Vagina (tissue), 2 donors: ENCODE data around the gene PIK3CB. TPM values are rescaled to one million over a fixed set of nuclear protein-coding genes. Genes with fewer than 3 reads are reported as not detected.
"Not testable (repeated sequence)": the region's sequence is repeated elsewhere in the genome, so short reads cannot be mapped to it uniquely, and the experiment has no call there.

Experiments
- DNase-seq, 2 donors: peaks; one replicate each; pipeline ENCODE4 v3.0.0-alpha.2; 2017; ENCODE audit errors: extremely low spot score in 2 of 2
- H3K27ac ChIP-seq: fragments of 200-600 bp; sonication (generic); one replicate; pipeline ENCODE4 v1.5.1; 2019
- H3K27me3 ChIP-seq: fragments of 200-600 bp; sonication (generic); one replicate; pipeline ENCODE4 v1.5.1; 2019
- H3K36me3 ChIP-seq, 2 donors: fragments of 200-600 bp; sonication (generic); one replicate each; pipeline ENCODE4 v1.5.1; 2017 to 2019
- H3K4me1 ChIP-seq: fragments of 200-600 bp; sonication (generic); one replicate; pipeline ENCODE4 v1.5.1; 2019
- H3K4me3 ChIP-seq, 2 donors: fragments of 200-600 bp; sonication (generic); 1 replicate in 1 of 2; 2 replicates in 1 of 2; pipeline ENCODE4 v1.5.1; 2016 to 2019
- H3K9me3 ChIP-seq: fragments of 200-600 bp; sonication (generic); one replicate; pipeline ENCODE4 v1.5.1; 2019
- POLR2A ChIP-seq, 2 donors: fragments of 450-650 bp; IDR thresholded peaks; one replicate each; pipeline ENCODE4 v1.6.1; 2017; ENCODE audit warnings: antibody characterized with exemption in 2 of 2, mild to moderate bottlenecking in 2 of 2, moderate library complexity in 2 of 2
- POLR2AphosphoS5 ChIP-seq, 2 donors: sonication (generic); formaldehyde crosslinking; IDR thresholded peaks; one replicate each; pipeline ENCODE4 v1.9.0; 2017; ENCODE audit warnings: antibody characterized with exemption in 2 of 2, mild to moderate bottlenecking in 2 of 2, low read depth in 1 of 2; ENCODE audit not compliant: insufficient read depth in 1 of 2
- intact Hi-C: fragments of 100-400 bp; cut with DNase I; formaldehyde crosslinking; loops from one replicate; pipeline ENCODE4 v1.15.1; 2023
- total RNA-seq: library from RNA; depleted of rRNA; stranded (reverse); fragments of >200 nt; gene quantifications from one replicate; pipeline ENCODE4 v1.2.3, GENCODE V29; 2016
- TF ChIP-seq, protein P1 (sequence below), 3 experiments: fragments of 450-650 bp in 2 of 3; fragments of 200-600 bp in 1 of 3; sonication (generic) in 1 of 3; IDR thresholded peaks; one replicate each; pipeline ENCODE4 v1.5.1; 2017 to 2019; ENCODE audit warnings: antibody characterized with exemption in 3 of 3, mild to moderate bottlenecking in 2 of 3, moderate library complexity in 2 of 3

Gene PIK3CB
- total RNA-seq, 1 donor from 2014 or later, result 31.9 TPM

DNA sequence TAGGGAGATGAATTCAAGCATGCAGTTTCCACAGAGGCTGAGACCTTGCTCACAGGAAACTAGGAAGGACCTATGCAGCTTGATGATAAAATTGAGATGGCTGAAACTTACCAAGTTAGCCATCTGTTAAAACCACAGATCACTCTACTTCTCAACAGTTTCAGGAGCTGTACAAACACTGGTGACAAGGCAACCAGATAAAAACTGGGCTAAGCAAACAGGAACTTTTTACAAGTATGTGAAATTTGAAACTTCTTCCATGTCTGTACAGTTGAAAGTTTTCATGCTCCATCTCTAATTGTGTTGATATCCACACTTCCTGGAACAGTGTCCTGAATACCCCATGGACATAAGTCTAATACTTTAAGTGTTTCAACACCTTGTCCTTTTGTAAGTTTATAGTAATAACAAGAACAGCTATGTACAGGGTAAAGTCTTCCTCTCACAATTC lies 147.9 kb downstream of the PIK3CB start:
- no peak overlapping the region for H3K27ac ChIP-seq
- TF ChIP-seq, protein P1, sequence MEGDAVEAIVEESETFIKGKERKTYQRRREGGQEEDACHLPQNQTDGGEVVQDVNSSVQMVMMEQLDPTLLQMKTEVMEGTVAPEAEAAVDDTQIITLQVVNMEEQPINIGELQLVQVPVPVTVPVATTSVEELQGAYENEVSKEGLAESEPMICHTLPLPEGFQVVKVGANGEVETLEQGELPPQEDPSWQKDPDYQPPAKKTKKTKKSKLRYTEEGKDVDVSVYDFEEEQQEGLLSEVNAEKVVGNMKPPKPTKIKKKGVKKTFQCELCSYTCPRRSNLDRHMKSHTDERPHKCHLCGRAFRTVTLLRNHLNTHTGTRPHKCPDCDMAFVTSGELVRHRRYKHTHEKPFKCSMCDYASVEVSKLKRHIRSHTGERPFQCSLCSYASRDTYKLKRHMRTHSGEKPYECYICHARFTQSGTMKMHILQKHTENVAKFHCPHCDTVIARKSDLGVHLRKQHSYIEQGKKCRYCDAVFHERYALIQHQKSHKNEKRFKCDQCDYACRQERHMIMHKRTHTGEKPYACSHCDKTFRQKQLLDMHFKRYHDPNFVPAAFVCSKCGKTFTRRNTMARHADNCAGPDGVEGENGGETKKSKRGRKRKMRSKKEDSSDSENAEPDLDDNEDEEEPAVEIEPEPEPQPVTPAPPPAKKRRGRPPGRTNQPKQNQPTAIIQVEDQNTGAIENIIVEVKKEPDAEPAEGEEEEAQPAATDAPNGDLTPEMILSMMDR (IDR thresholded peaks at IDR 0.05), result no peak
- no peak for TF ChIP-seq POLR2AphosphoS5 (IDR thresholded peaks at IDR 0.05; ENCODE audit: insufficient read depth in 1 of 2, low read depth in 1 of 2)
- TF ChIP-seq POLR2A (IDR thresholded peaks at IDR 0.05), result no peak
- H3K4me3 ChIP-seq, result no peak overlapping the region
- H3K27me3 ChIP-seq, result no peaks in the 10 kb centered on the region
- intact Hi-C loops, result no loop called here
- DNase-seq, result no peak
- no peaks in the 10 kb centered on the region for H3K4me1 ChIP-seq
- peaks cover 0 to 9% of the 10 kb centered on the region in 2 donors for H3K36me3 ChIP-seq
- H3K9me3 ChIP-seq, result no peaks in the 10 kb centered on the region

DNA sequence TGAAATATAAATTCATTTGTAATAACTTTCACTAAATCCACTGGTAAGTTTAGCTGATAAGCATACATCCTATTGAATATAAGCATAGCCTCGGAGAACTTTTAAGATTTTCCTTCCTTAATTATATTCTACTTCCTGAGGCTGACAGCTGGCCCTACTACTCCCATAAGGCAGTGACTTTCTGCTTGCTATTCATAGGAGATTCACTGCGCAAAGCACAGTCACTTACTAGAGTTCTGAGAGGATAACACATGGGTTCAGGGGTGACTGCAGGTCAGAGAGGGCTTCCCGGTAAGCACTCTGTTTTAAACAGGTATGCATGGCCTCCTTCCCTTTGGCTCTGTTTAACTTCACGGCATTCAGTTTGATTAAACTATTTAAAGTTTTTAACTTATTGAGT lies 150.3 kb downstream of the PIK3CB start:
- intact Hi-C loops, result no loop called here
- TF ChIP-seq, protein P1 (IDR thresholded peaks at IDR 0.05), result no peak
- TF ChIP-seq POLR2AphosphoS5 (IDR thresholded peaks at IDR 0.05; ENCODE audit: insufficient read depth in 1 of 2, low read depth in 1 of 2) (no peak), POLR2A (IDR thresholded peaks at IDR 0.05) (no peak)
- no peak for DNase-seq

DNA sequence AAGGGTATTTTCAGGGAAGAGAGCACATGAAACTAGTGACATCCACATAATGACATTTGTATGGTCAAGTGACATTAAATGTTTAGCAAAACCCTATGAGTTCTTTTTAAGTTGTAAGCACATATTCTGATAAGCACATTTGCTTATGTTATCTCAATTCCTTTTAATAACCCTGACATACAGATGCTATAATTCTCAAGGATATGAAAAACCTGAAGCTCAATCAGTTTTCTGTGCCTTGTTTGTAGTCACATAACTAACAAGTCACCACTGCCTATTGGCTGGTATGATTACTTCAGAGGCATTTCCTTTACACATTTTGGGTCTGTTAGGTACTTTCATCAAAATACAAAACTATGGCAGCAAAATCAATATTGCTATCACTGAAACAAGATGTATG lies 152.1 kb downstream of the PIK3CB start:
- DNase-seq, result no peak
- Histone ChIP-seq H3K9me3 (no peaks in the 10 kb centered on the region), H3K4me3 (no peak overlapping the region), H3K27me3 (no peaks in the 10 kb centered on the region), H3K4me1 (no peaks in the 10 kb centered on the region), H3K27ac (no peak overlapping the region), H3K36me3 (peaks cover 3 to 9% of the 10 kb centered on the region in 2 donors)
- intact Hi-C loops, result no loop called here
- no peak for TF ChIP-seq POLR2A (IDR thresholded peaks at IDR 0.05)
- TF ChIP-seq, protein P1 (IDR thresholded peaks at IDR 0.05), result no peak
- no peak for TF ChIP-seq POLR2AphosphoS5 (IDR thresholded peaks at IDR 0.05; ENCODE audit: insufficient read depth in 1 of 2, low read depth in 1 of 2)

More for the DNA sequence above, 150.3 kb downstream of the PIK3CB start:
- H3K4me3 ChIP-seq, result no peak overlapping the region
- no peaks in the 10 kb centered on the region for H3K9me3 ChIP-seq
- H3K27ac ChIP-seq, result no peak overlapping the region
- no peaks in the 10 kb centered on the region for H3K27me3 ChIP-seq
- peaks cover 3 to 9% of the 10 kb centered on the region in 2 donors for H3K36me3 ChIP-seq
- no peaks in the 10 kb centered on the region for H3K4me1 ChIP-seq

DNA sequence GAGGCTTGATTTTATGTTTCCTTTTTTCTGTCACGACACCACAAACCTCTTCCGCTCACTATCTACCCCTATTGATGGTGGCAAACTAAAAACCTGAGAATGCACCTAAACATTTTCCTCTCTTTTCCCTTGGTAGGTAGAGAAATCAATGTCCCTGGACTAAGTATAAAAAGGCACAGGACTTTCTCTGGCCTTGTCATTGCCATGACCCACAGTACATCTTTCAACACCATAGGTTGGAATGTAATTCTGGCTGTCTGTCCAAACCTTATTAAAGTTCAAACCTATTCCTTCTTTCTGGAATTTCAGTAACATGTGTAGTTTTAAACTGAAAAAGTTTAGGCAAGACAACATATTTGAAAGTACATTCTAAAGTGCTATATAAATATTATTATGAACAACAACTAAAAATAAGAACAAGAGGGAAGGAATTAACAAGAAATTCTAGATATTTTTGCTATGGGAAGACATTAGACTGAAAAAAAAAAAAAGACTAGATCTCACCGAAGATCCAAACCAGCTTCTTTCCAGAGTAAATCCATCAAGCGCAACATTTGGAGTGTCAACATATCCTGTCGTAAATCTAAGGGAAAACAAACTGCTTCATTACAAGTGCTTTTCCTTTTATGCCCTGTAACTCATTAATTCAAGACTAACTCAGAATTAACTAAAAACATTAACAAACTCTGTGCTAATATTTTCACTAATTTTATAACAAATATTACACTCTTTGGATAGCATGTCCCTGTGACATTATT lies 153.1 kb downstream of the PIK3CB start:
- no peak overlapping the region for H3K4me3 ChIP-seq
- H3K27me3 ChIP-seq, result no peaks in the 10 kb centered on the region
- no peaks in the 10 kb centered on the region for H3K4me1 ChIP-seq
- TF ChIP-seq POLR2AphosphoS5 (IDR thresholded peaks at IDR 0.05; ENCODE audit: insufficient read depth in 1 of 2, low read depth in 1 of 2) (no peak), POLR2A (IDR thresholded peaks at IDR 0.05) (no peak)
- TF ChIP-seq, protein P1 (IDR thresholded peaks at IDR 0.05), result no peak
- intact Hi-C loops, result no loop called here
- H3K36me3 ChIP-seq, result peaks cover 3 to 9% of the 10 kb centered on the region in 2 donors
- H3K27ac ChIP-seq, result no peak overlapping the region
- DNase-seq, result no peak
- no peaks in the 10 kb centered on the region for H3K9me3 ChIP-seq

DNA sequence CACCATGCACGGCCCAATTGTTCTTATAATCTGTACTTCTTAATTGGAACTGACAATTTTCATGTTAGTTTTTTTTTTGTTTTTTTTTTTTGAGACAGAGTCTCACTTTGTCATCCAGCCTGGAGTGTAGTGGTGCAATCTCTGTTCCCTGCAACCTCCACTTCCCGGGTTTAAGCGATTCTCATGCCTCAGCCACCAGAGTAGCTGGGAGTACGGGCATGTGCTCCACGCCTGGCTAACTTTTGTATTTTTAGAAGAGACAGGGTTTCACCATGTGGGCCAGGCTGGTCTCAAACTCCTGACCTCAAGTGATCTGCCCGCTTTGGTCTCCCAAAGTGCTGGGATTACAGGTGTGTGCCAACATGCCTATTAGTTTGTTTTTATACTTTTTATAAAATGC lies 153.8 kb downstream of the PIK3CB start:
- intact Hi-C loops, result not testable (repeated sequence)
- peaks cover 3 to 13% of the 10 kb centered on the region in 2 donors for H3K36me3 ChIP-seq

More for the DNA sequence above, 153.8 kb downstream of the PIK3CB start:
- H3K27me3 ChIP-seq, H3K4me3 ChIP-seq, H3K27ac ChIP-seq, H3K9me3 ChIP-seq, DNase-seq, H3K4me1 ChIP-seq: not testable (repeated sequence)
